WTC11 (cell line): Measurements from ENCODE around the gene TLE6. TPM values are rescaled to one million over a fixed set of nuclear protein-coding genes. Genes with fewer than 3 reads are reported as not detected.

ENCODE experiments used
- ATF2 ChIP-seq: sonication (generic); formaldehyde crosslinking; IDR thresholded peaks from 2 replicates; pipeline ENCODE4 v1.8.1; 2022; ENCODE audit warnings: low read depth, missing genetic modification reagents, borderline replicate concordance
- CREM ChIP-seq: sonication (generic); formaldehyde crosslinking; IDR thresholded peaks from 2 replicates; pipeline ENCODE4 v1.8.1; 2022; ENCODE audit warnings: mild to moderate bottlenecking, missing genetic modification reagents, moderate library complexity
- E2F4 ChIP-seq: sonication (generic); formaldehyde crosslinking; IDR thresholded peaks from 2 replicates; pipeline ENCODE4 v1.8.1; 2022; ENCODE audit warnings: low read depth, mild to moderate bottlenecking, moderate library complexity, missing genetic modification reagents, borderline replicate concordance
- ETV6 ChIP-seq: sonication (generic); formaldehyde crosslinking; IDR thresholded peaks from 2 replicates; pipeline ENCODE4 v1.8.1; 2022; ENCODE audit warnings: mild to moderate bottlenecking, missing genetic modification reagents
- FOXP4 ChIP-seq: sonication (generic); formaldehyde crosslinking; IDR thresholded peaks from 2 replicates; pipeline ENCODE4 v1.8.0; 2022; ENCODE audit warnings: mild to moderate bottlenecking, missing genetic modification reagents
- GABPB1 ChIP-seq: sonication (generic); formaldehyde crosslinking; IDR thresholded peaks from 2 replicates; pipeline ENCODE4 v1.8.1; 2023; ENCODE audit warnings: mild to moderate bottlenecking, missing genetic modification reagents
- IRF1 ChIP-seq: sonication (generic); formaldehyde crosslinking; IDR thresholded peaks from 2 replicates; pipeline ENCODE4 v1.8.0; 2023; ENCODE audit warnings: missing genetic modification reagents
- MAX ChIP-seq: sonication (generic); formaldehyde crosslinking; IDR thresholded peaks from 2 replicates; pipeline ENCODE4 v1.8.0; 2022; ENCODE audit warnings: mild to moderate bottlenecking, missing genetic modification reagents
- MLX ChIP-seq: sonication (generic); formaldehyde crosslinking; IDR thresholded peaks from 2 replicates; pipeline ENCODE4 v1.8.1; 2023; ENCODE audit warnings: mild to moderate bottlenecking, missing genetic modification reagents, moderate library complexity
- MXD4 ChIP-seq: fragments of 250-450 bp; sonication (Bioruptor Pico); IDR thresholded peaks from 2 replicates; pipeline ENCODE4 v1.8.0; 2021; ENCODE audit warnings: mild to moderate bottlenecking, moderate library complexity, borderline replicate concordance
- NR2C2 ChIP-seq: sonication (generic); formaldehyde crosslinking; IDR thresholded peaks from 2 replicates; pipeline ENCODE4 v1.8.0; 2022; ENCODE audit warnings: mild to moderate bottlenecking, missing genetic modification reagents
- RELA ChIP-seq: sonication (generic); formaldehyde crosslinking; IDR thresholded peaks from 2 replicates; pipeline ENCODE4 v1.8.1; 2022; ENCODE audit warnings: missing genetic modification reagents, mild to moderate bottlenecking, borderline replicate concordance
- TEAD1 ChIP-seq: sonication (generic); formaldehyde crosslinking; IDR thresholded peaks from 2 replicates; pipeline ENCODE4 v1.8.0; 2022; ENCODE audit warnings: mild to moderate bottlenecking, missing genetic modification reagents
- TP53 ChIP-seq: sonication (generic); formaldehyde crosslinking; IDR thresholded peaks from 2 replicates; pipeline ENCODE4 v1.8.1; 2023; ENCODE audit warnings: mild to moderate bottlenecking, missing genetic modification reagents
- USF1 ChIP-seq: sonication (generic); formaldehyde crosslinking; IDR thresholded peaks from 2 replicates; pipeline ENCODE4 v1.8.0; 2022; ENCODE audit warnings: mild to moderate bottlenecking, missing genetic modification reagents
- USF2 ChIP-seq: sonication (generic); formaldehyde crosslinking; IDR thresholded peaks from 2 replicates; pipeline ENCODE4 v1.8.1; 2023; ENCODE audit warnings: mild to moderate bottlenecking, missing genetic modification reagents, moderate library complexity
- ZNF121 ChIP-seq: sonication (generic); formaldehyde crosslinking; IDR thresholded peaks from 2 replicates; pipeline ENCODE4 v1.8.0; 2023; ENCODE audit warnings: missing genetic modification reagents
- ZNF138 ChIP-seq: sonication (generic); formaldehyde crosslinking; conservative IDR thresholded peaks from 2 replicates; pipeline ENCODE4 v1.8.1; 2022; ENCODE audit warnings: mild to moderate bottlenecking, moderate library complexity, missing genetic modification reagents
- ZNF219 ChIP-seq: sonication (generic); formaldehyde crosslinking; IDR thresholded peaks from 2 replicates; pipeline ENCODE4 v1.8.0; 2023; ENCODE audit warnings: missing genetic modification reagents, mild to moderate bottlenecking, borderline replicate concordance
- ZNF263 ChIP-seq: sonication (generic); formaldehyde crosslinking; IDR thresholded peaks from 2 replicates; pipeline ENCODE4 v1.8.1; 2022; ENCODE audit warnings: low read depth, mild to moderate bottlenecking, moderate library complexity, missing genetic modification reagents
- ZNF281 ChIP-seq: sonication (generic); formaldehyde crosslinking; IDR thresholded peaks from 2 replicates; pipeline ENCODE4 v1.8.0; 2023; ENCODE audit warnings: mild to moderate bottlenecking, missing genetic modification reagents
- ZNF416 ChIP-seq: fragments of 250-450 bp; sonication (Bioruptor Pico); IDR thresholded peaks from 2 replicates; pipeline ENCODE4 v1.9.0; 2021; ENCODE audit warnings: mild to moderate bottlenecking, inconsistent platforms
- ZNF423 ChIP-seq: fragments of 250-450 bp; sonication (Bioruptor Pico); IDR thresholded peaks from 2 replicates; pipeline ENCODE4 v2.1.2; 2022; ENCODE audit warnings: mild to moderate bottlenecking, moderate library complexity
- ZNF671 ChIP-seq: fragments of 250-450 bp; sonication (Bioruptor Pico); IDR thresholded peaks from 2 replicates; pipeline ENCODE4 v1.8.0; 2021; ENCODE audit warnings: mild to moderate bottlenecking
- ZSCAN18 ChIP-seq: fragments of 250-450 bp; sonication (Bioruptor Pico); IDR thresholded peaks from 2 replicates; pipeline ENCODE4 v2.1.2; 2022; ENCODE audit warnings: mild to moderate bottlenecking, moderate library complexity
- total RNA-seq: library from RNA; stranded (reverse); gene quantifications from 3 replicates; pipeline ENCODE4 v1.2.3, GENCODE V29; 2021

Gene TLE6
- total RNA-seq, 1 experiment from 2014 or later: 3.1 TPM

- 0 out of 2 replicates have a peak, but pooled peaks have one; percentile 9 for TF ChIP-seq USF2
- TF ChIP-seq NR2C2 (CRISPR knock-in tag): no peak
- TF ChIP-seq FOXP4: peak; percentile 92
- peak; percentile 42 for TF ChIP-seq USF1
- TF ChIP-seq ETV6 (CRISPR knock-in tag): 0 out of 2 replicates have a peak, but pooled peaks have one; percentile 35
- peak; percentile 23; the same call in 1 of the 2 replicates for TF ChIP-seq ZNF138 (CRISPR knock-in tag)
- peak; percentile 69; the same call in 1 of the 2 replicates for TF ChIP-seq CREM (CRISPR knock-in tag)
- peak; percentile 49; the same call in 1 of the 2 replicates for TF ChIP-seq ZNF671
- 0 out of 2 replicates have a peak, but pooled peaks have one; percentile 57 for TF ChIP-seq ZNF219 (CRISPR knock-in tag)
- peak; percentile 56 for TF ChIP-seq MAX (CRISPR knock-in tag)
- TF ChIP-seq RELA (CRISPR knock-in tag): no peak
- TF ChIP-seq ZNF416 (CRISPR knock-in tag): 0 out of 2 replicates have a peak, but pooled peaks have one; percentile 67
- 0 out of 2 replicates have a peak, but pooled peaks have one; percentile 40 for TF ChIP-seq ZSCAN18 (CRISPR knock-in tag)
- TF ChIP-seq MXD4 (CRISPR knock-in tag): no peak
- no peak for TF ChIP-seq E2F4 (CRISPR knock-in tag)
- no peak for TF ChIP-seq MLX (CRISPR knock-in tag)
- TF ChIP-seq IRF1 (CRISPR knock-in tag): peak; percentile 65; the same call in 1 of the 2 replicates
- peak; percentile 70; the same call in 1 of the 2 replicates for TF ChIP-seq TEAD1 (CRISPR knock-in tag)
- peak; percentile 56; the same call in 1 of the 2 replicates for TF ChIP-seq ZNF281 (CRISPR knock-in tag)
- peak; percentile 49; the same call in 1 of the 2 replicates for TF ChIP-seq ZNF263 (CRISPR knock-in tag)
- TF ChIP-seq ATF2 (CRISPR knock-in tag): no peak
- 0 out of 2 replicates have a peak, but pooled peaks have one; percentile 31 for TF ChIP-seq TP53 (CRISPR knock-in tag)
- no peak for TF ChIP-seq GABPB1 (CRISPR knock-in tag)
- TF ChIP-seq ZNF121 (CRISPR knock-in tag): peak; percentile 50; the same call in 1 of the 2 replicates
- peak; percentile 100 for TF ChIP-seq ZNF423
These were observed 6.2 kb downstream of the TLE6 start (continued) for GRCh38 chr19:2983351-2984214.
